ENCODE data around the gene BCL6. TPM values are rescaled to one million over a fixed set of nuclear protein-coding genes. Genes with fewer than 3 reads are reported as not detected.

Gene BCL6
- total and polyA plus RNA-seq, 2 of the 8 experiments (the other 6 are each of a cell fraction or from before 2014, with no cell fraction given): 5.7 to 10.4 TPM

- TF ChIP-seq CHD7 (IDR thresholded peaks at IDR 0.05; ENCODE audit: insufficient replicate concordance, low read length) (no peak), BCL11A (IDR thresholded peaks at IDR 0.05; ENCODE audit: low read depth in 2 of 2, low read length in 2 of 2) (no peak), BACH1 (IDR thresholded peaks at IDR 0.05; ENCODE audit: low read length) (no peak), RFX5 (IDR thresholded peaks at IDR 0.05; ENCODE audit: borderline replicate concordance, low read depth, low read length) (no peak), FOSL1 (IDR thresholded peaks at IDR 0.05; ENCODE audit: insufficient read depth, low read depth, low read length) (no peak), RXRA (IDR thresholded peaks at IDR 0.05; ENCODE audit: insufficient read depth, low read depth, low read length) (no peak), GABPA (IDR thresholded peaks at IDR 0.05; ENCODE audit: borderline replicate concordance, insufficient read depth, low read length) (no peak), ZNF274 (IDR thresholded peaks at IDR 0.05; ENCODE audit: borderline replicate concordance, extremely low read depth, low read length) (no peak), EP300 (IDR thresholded peaks at IDR 0.05; ENCODE audit: borderline replicate concordance in 1 of 2, low read depth in 2 of 2, low read length in 2 of 2) (peak in 1 of 2 experiments; percentile 82; a peak in 1 of 3 replicates)
- TF ChIP-seq, protein P1, sequence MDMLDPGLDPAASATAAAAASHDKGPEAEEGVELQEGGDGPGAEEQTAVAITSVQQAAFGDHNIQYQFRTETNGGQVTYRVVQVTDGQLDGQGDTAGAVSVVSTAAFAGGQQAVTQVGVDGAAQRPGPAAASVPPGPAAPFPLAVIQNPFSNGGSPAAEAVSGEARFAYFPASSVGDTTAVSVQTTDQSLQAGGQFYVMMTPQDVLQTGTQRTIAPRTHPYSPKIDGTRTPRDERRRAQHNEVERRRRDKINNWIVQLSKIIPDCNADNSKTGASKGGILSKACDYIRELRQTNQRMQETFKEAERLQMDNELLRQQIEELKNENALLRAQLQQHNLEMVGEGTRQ (IDR thresholded peaks at IDR 0.05; ENCODE audit: low read length): no peak
Observed at GRCh38 chr3:187748050-187748481, 2.8 kb upstream of the BCL6 start (continued).
